GM12872 (cell line): ENCODE measurements around the gene CCDC63.

Source experiments
- TF ChIP-seq, protein P1 (sequence below): IDR thresholded peaks from 3 replicates; pipeline ENCODE4 v1.5.1; 2011; ENCODE audit warnings: low read depth, mild to moderate bottlenecking, low read length, moderate library complexity; ENCODE audit not compliant: insufficient read depth

Gene CCDC63

GRCh38 chr12:110940933-110941332 lies 94.1 kb downstream of the CCDC63 start:
- TF ChIP-seq, protein P1, sequence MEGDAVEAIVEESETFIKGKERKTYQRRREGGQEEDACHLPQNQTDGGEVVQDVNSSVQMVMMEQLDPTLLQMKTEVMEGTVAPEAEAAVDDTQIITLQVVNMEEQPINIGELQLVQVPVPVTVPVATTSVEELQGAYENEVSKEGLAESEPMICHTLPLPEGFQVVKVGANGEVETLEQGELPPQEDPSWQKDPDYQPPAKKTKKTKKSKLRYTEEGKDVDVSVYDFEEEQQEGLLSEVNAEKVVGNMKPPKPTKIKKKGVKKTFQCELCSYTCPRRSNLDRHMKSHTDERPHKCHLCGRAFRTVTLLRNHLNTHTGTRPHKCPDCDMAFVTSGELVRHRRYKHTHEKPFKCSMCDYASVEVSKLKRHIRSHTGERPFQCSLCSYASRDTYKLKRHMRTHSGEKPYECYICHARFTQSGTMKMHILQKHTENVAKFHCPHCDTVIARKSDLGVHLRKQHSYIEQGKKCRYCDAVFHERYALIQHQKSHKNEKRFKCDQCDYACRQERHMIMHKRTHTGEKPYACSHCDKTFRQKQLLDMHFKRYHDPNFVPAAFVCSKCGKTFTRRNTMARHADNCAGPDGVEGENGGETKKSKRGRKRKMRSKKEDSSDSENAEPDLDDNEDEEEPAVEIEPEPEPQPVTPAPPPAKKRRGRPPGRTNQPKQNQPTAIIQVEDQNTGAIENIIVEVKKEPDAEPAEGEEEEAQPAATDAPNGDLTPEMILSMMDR, result no peak

DNA sequence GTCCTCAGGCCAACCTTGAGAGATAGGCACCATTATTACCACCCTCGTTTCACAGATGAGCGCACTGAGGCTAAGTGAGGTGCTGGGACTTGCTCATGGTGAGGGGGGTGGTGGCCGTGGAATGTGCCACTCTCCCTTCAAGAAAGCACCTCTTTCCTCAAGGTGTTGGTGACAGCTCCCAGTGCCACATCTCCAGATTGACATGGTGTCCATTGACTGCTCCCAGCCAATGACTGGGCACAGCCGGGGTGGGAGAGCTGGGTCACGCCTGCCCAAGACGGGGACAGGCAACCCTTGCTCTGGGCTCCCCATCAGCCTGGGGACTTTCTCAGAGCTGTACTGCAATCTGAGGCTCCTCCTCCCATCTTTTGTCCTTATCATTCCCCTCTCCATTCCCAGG lies 94.6 kb downstream of the CCDC63 start:
- TF ChIP-seq, protein P1, result no peak

GRCh38 chr12:110943373-110943772 lies 96.6 kb downstream of the CCDC63 start:
- TF ChIP-seq, protein P1, result no peak

- TF ChIP-seq, protein P1, result no peak
Observed at GRCh38 chr12:110948041-110948440, 101.3 kb downstream of the CCDC63 start.
